HG03565 (cell line): ENCODE data around the gene IKZF1.

ENCODE experiments used
- ATAC-seq: cut with Tn5 transposase; IDR thresholded peaks from one replicate; pipeline ENCODE4 v1.9.1; 2021; ENCODE audit warnings: mild to moderate bottlenecking, moderate library complexity; ENCODE audit not compliant: unreplicated experiment

Gene IKZF1

GRCh38 chr7:50351267-50351666 lies 46.8 kb downstream of the IKZF1 start:
- no peak for ATAC-seq

GRCh38 chr7:50352282-50352681 lies 47.8 kb downstream of the IKZF1 start:
- ATAC-seq: peak; percentile 79

- no peak for ATAC-seq
Observed at GRCh38 chr7:50352751-50353150, 48.2 kb downstream of the IKZF1 start.

GRCh38 chr7:50353201-50353600 lies 48.7 kb downstream of the IKZF1 start:
- ATAC-seq: no peak

- no peak for ATAC-seq
Observed at GRCh38 chr7:50353894-50354595, 49.5 kb downstream of the IKZF1 start.

- no peak for ATAC-seq
Observed at GRCh38 chr7:50355817-50356178, 51.3 kb downstream of the IKZF1 start.

GRCh38 chr7:50356212-50356944 lies 51.9 kb downstream of the IKZF1 start:
- ATAC-seq: no peak

- ATAC-seq: no peak
Observed at GRCh38 chr7:50356945-50357268, 52.4 kb downstream of the IKZF1 start.

- ATAC-seq: no peak
Observed at GRCh38 chr7:50357426-50357825, 52.9 kb downstream of the IKZF1 start.

- ATAC-seq: no peak
Observed at GRCh38 chr7:50358041-50358705, 53.7 kb downstream of the IKZF1 start.

- ATAC-seq: no peak
Observed at GRCh38 chr7:50358779-50359178, 54.3 kb downstream of the IKZF1 start.

GRCh38 chr7:50359258-50359994 lies 54.9 kb downstream of the IKZF1 start:
- ATAC-seq: no peak

- ATAC-seq: no peak
Observed at GRCh38 chr7:50359995-50360925, 55.7 kb downstream of the IKZF1 start.

- ATAC-seq: no peak
Observed at GRCh38 chr7:50362142-50362541, 57.6 kb downstream of the IKZF1 start.

GRCh38 chr7:50362712-50363282 lies 58.3 kb downstream of the IKZF1 start:
- no peak for ATAC-seq

GRCh38 chr7:50363327-50364060 lies 59.0 kb downstream of the IKZF1 start:
- ATAC-seq: no peak

GRCh38 chr7:50364645-50365044 lies 60.1 kb downstream of the IKZF1 start:
- ATAC-seq: no peak

- ATAC-seq: no peak
Observed at GRCh38 chr7:50366311-50366710, 61.8 kb downstream of the IKZF1 start.

- peak; percentile 34 for ATAC-seq
Observed at GRCh38 chr7:50367100-50367499, 62.6 kb downstream of the IKZF1 start.
